ENCODE measurements around the gene LPIN2.

GRCh38 chr18:3037423-3037915 lies 24.5 kb upstream of the LPIN2 start:
- no peak for TF ChIP-seq TAF1 (conservative IDR thresholded peaks at IDR 0.05)
- no peak for TF ChIP-seq MAX (IDR thresholded peaks at IDR 0.05)
- no peak for TF ChIP-seq FOXA1 (IDR thresholded peaks at IDR 0.05)
- TF ChIP-seq SP1 (IDR thresholded peaks at IDR 0.05) = peak; percentile 48
- TF ChIP-seq CTCF (IDR thresholded peaks at IDR 0.05; ENCODE audit: low read depth, low read length, missing input control) = no peak
- no peak for TF ChIP-seq ATF3 (IDR thresholded peaks at IDR 0.05)
- TF ChIP-seq GABPA (IDR thresholded peaks at IDR 0.05 in 1 of 2, conservative IDR thresholded peaks at IDR 0.05 in 1 of 2) = peak; percentile 39 to 51
- TF ChIP-seq REST (IDR thresholded peaks at IDR 0.05) = no peak
